Mucosa of descending colon (tissue), 3 donors: ENCODE measurements around the gene DCAF6. TPM values are rescaled to one million over a fixed set of nuclear protein-coding genes. Genes with fewer than 3 reads are reported as not detected.

Experiments used
- ATAC-seq: fragments of 200-7000 bp; cut with Tn5 transposase; one replicate; pipeline ENCODE4 v1.9.1; 2020; ENCODE audit warnings: mild to moderate bottlenecking, moderate library complexity
- DNase-seq, 3 donors: peaks; one replicate each; pipeline ENCODE4 v3.0.0-alpha.2; 2020
- H3K36me3 ChIP-seq: fragments of 200-600 bp; one replicate; pipeline ENCODE4 v1.8.0; 2021; ENCODE audit warnings: low read depth, mild to moderate bottlenecking
- H3K4me1 ChIP-seq: fragments of 200-600 bp; one replicate; pipeline ENCODE4 v1.8.0; 2021; ENCODE audit warnings: low read depth, mild to moderate bottlenecking
- H3K4me3 ChIP-seq: fragments of 200-600 bp; one replicate; pipeline ENCODE4 v1.8.0; 2021; ENCODE audit warnings: mild to moderate bottlenecking
- H3K9me3 ChIP-seq: fragments of 200-600 bp; one replicate; pipeline ENCODE4 v1.8.0; 2021; ENCODE audit warnings: mild to moderate bottlenecking
- CTCF ChIP-seq: fragments of 200-600 bp; IDR thresholded peaks from one replicate; pipeline ENCODE4 v1.8.0; 2022; ENCODE audit warnings: antibody characterized with exemption, mild to moderate bottlenecking
- intact Hi-C, 2 donors: fragments of 100-400 bp; cut with DNase I in 1 of 2; cut with micrococcal nuclease in 1 of 2; formaldehyde crosslinking; loops; one replicate each; pipeline versions ENCODE4 v1.11.0 to v1.11.1; 2022; cut with DNase I, micrococcal nuclease
- total RNA-seq, 3 donors: library from RNA; stranded (reverse); fragmentation: NEBNext Ultra II Directional in 2 of 3; extraction: Animal tissue kit (Norgen Biotek cat#: 25700) in 2 of 3; gene quantifications; one replicate each; pipeline versions ENCODE4 v1.2.1 to v1.2.4, GENCODE V29; 2021 to 2023
- donor health status: DM: no; HTN: no; CAD: no; lungs with moderate emphysema.
- donor health status: DM: no; HTN: no; CAD: no.
- donor health status: DM: no; HTN: yes; CAD: no.

DCAF6 gene
- total RNA-seq, 3 donors from 2014 or later = 57.1 to 71.7 (median 62.2) TPM

GRCh38 chr1:168092566-168093355, 156.3 kb downstream of the DCAF6 start:
- intact Hi-C loops = no loop called here
- no peak for DNase-seq
- no peaks in the 10 kb centered on the region for H3K9me3 ChIP-seq
- H3K4me1 ChIP-seq = peaks cover 17% of the 10 kb centered on the region
- H3K4me3 ChIP-seq = no peak overlapping the region
- no peak for ATAC-seq
- TF ChIP-seq CTCF = no peak
- H3K36me3 ChIP-seq = no peaks in the 10 kb centered on the region

- TF ChIP-seq CTCF = no peak
- ATAC-seq (no peak), DNase-seq (no peak)
- no peaks in the 10 kb centered on the region for H3K36me3 ChIP-seq
- no peaks in the 10 kb centered on the region for H3K9me3 ChIP-seq
- H3K4me1 ChIP-seq = peaks cover 17% of the 10 kb centered on the region
- intact Hi-C loops = no loop called here
- H3K4me3 ChIP-seq = no peak overlapping the region
These were observed 157.1 kb downstream of the DCAF6 start for GRCh38 chr1:168093616-168094015.

- Histone ChIP-seq H3K4me1 (peaks cover 11% of the 10 kb centered on the region), H3K36me3 (no peaks in the 10 kb centered on the region), H3K4me3 (no peak overlapping the region), H3K9me3 (no peaks in the 10 kb centered on the region)
- intact Hi-C loops = no loop called here
- TF ChIP-seq CTCF = no peak
- DNase-seq (no peak), ATAC-seq (no peak)
These were observed 159.0 kb downstream of the DCAF6 start for GRCh38 chr1:168095476-168095875.

GRCh38 chr1:168096296-168097165, 160.0 kb downstream of the DCAF6 start:
- no peaks in the 10 kb centered on the region for H3K36me3 ChIP-seq
- no peak for ATAC-seq
- intact Hi-C loops = no loop called here
- no peak for DNase-seq
- TF ChIP-seq CTCF = no peak
- peaks cover 11% of the 10 kb centered on the region for H3K4me1 ChIP-seq
- no peaks in the 10 kb centered on the region for H3K9me3 ChIP-seq
- H3K4me3 ChIP-seq = no peak overlapping the region

GRCh38 chr1:168097921-168098528, 161.5 kb downstream of the DCAF6 start:
- intact Hi-C loops = no loop called here
- Histone ChIP-seq H3K4me1 (peaks cover 4% of the 10 kb centered on the region), H3K36me3 (no peaks in the 10 kb centered on the region), H3K9me3 (no peaks in the 10 kb centered on the region), H3K4me3 (no peak overlapping the region)
- ATAC-seq (peak; percentile 45), DNase-seq (no peak)
- no peak for TF ChIP-seq CTCF
